ENCODE measurements around the gene DHRS3. TPM values are rescaled to one million over a fixed set of nuclear protein-coding genes. Genes with fewer than 3 reads are reported as not detected.

The DHRS3 gene
- total and polyA plus RNA-seq, 2 of the 13 experiments (the other 11 are each of a cell fraction or from before 2014, with no cell fraction given), result 48.5 to 90.5 TPM

- TF ChIP-seq SNAPC4 (CRISPR knock-in tag; IDR thresholded peaks at IDR 0.05), result peak; percentile 40; the same call in 1 of the 2 replicates
- no peak for TF ChIP-seq CEBPG (CRISPR knock-in tag; IDR thresholded peaks at IDR 0.05)
- no peak for TF ChIP-seq ZNF367 (CRISPR knock-in tag; IDR thresholded peaks at IDR 0.05; ENCODE audit: borderline replicate concordance)
- no peak for TF ChIP-seq KDM4B (CRISPR knock-in tag; IDR thresholded peaks at IDR 0.05)
- TF ChIP-seq GATAD1 (CRISPR knock-in tag; IDR thresholded peaks at IDR 0.05), result no peak
- no peak for TF ChIP-seq ZNF317 (CRISPR knock-in tag; IDR thresholded peaks at IDR 0.05)
- no peak for TF ChIP-seq ZMAT3 (CRISPR knock-in tag; conservative IDR thresholded peaks at IDR 0.05)
- TF ChIP-seq KMT2B (CRISPR knock-in tag; IDR thresholded peaks at IDR 0.05), result no peak
- TF ChIP-seq ZNF891 (CRISPR knock-in tag; IDR thresholded peaks at IDR 0.05), result peak; percentile 61; the same call in 1 of the 2 replicates
- TF ChIP-seq ZNF776 (CRISPR knock-in tag; IDR thresholded peaks at IDR 0.05), result 0 out of 2 replicates have a peak, but pooled peaks have one; percentile 16
- no peak for TF ChIP-seq HMGXB3 (CRISPR knock-in tag; IDR thresholded peaks at IDR 0.05; ENCODE audit: borderline replicate concordance)
- peak; percentile 11 for TF ChIP-seq HNRNPLL (IDR thresholded peaks at IDR 0.05; ENCODE audit: low read depth, low read length, poor library complexity, severe bottlenecking)
- TF ChIP-seq NFIC (IDR thresholded peaks at IDR 0.05; ENCODE audit: low read length), result no peak
- no peak for TF ChIP-seq ZNF205 (CRISPR knock-in tag; IDR thresholded peaks at IDR 0.05)
- TF ChIP-seq ZNF563 (CRISPR knock-in tag; IDR thresholded peaks at IDR 0.05), result no peak
- no peak for TF ChIP-seq ZNF414 (CRISPR knock-in tag; IDR thresholded peaks at IDR 0.05)
- TF ChIP-seq, protein P1, sequence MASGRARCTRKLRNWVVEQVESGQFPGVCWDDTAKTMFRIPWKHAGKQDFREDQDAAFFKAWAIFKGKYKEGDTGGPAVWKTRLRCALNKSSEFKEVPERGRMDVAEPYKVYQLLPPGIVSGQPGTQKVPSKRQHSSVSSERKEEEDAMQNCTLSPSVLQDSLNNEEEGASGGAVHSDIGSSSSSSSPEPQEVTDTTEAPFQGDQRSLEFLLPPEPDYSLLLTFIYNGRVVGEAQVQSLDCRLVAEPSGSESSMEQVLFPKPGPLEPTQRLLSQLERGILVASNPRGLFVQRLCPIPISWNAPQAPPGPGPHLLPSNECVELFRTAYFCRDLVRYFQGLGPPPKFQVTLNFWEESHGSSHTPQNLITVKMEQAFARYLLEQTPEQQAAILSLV (CRISPR knock-in tag; IDR thresholded peaks at IDR 0.05; ENCODE audit: borderline replicate concordance), result no peak
These were observed 90.4 kb downstream of the DHRS3 start (continued) for GRCh38 chr1:12527564-12527963.
